Activated naive CD8-positive, alpha-beta T cell treated with anti-CD3 and anti-CD28 coated beads, Interleukin-2, amount 10 ng/mL, durations not matched to agents 7 days and 5 days (primary cell): ENCODE measurements around the gene SLC5A5. TPM values are rescaled to one million over a fixed set of nuclear protein-coding genes. Genes with fewer than 3 reads are reported as not detected.

Experiments used
- ATAC-seq: fragments of 150-1000 bp; cut with Tn5 transposase; one replicate; pipeline ENCODE4 v1.10.0; 2021; ENCODE audit warnings: low read depth, moderate library complexity
- POLR2A ChIA-PET: fragments of 350-600 bp; sonication (Branson Sonifier 250); formaldehyde crosslinking; loops from one replicate; lab custom pipeline; 2021; ENCODE audit warnings: antibody characterized with exemption; lab: Charles Lee
- DNase-seq: peaks from one replicate; pipeline ENCODE4 v3.0.0; 2021
- H3K27ac Mint-ChIP-seq: one replicate; pipeline ENCODE4 v1.8.0; 2022; ENCODE audit warnings: mild to moderate bottlenecking, mixed read lengths
- H3K27me3 Mint-ChIP-seq: one replicate; pipeline ENCODE4 v1.8.0; 2022; ENCODE audit warnings: mild to moderate bottlenecking, moderate library complexity, mixed read lengths
- H3K36me3 Mint-ChIP-seq: one replicate; pipeline ENCODE4 v1.8.0; 2021; ENCODE audit warnings: mild to moderate bottlenecking, mixed read lengths
- H3K4me1 Mint-ChIP-seq: one replicate; pipeline ENCODE4 v1.8.0; 2021; ENCODE audit warnings: mixed read lengths
- H3K4me3 Mint-ChIP-seq: one replicate; pipeline ENCODE4 v1.8.0; 2022; ENCODE audit warnings: mild to moderate bottlenecking, moderate library complexity, mixed read lengths
- H3K9me3 Mint-ChIP-seq: one replicate; pipeline ENCODE4 v1.8.0; 2021; ENCODE audit warnings: mixed read lengths
- total RNA-seq, 2 experiments: library from RNA; stranded (reverse); gene quantifications; one replicate each; pipeline ENCODE4 v1.2.3, GENCODE V29; 2021

The SLC5A5 gene
- total RNA-seq, 2 experiments from 2014 or later, result 1.8 to 2.2 TPM

- peaks cover 1% of the 10 kb centered on the region for H3K27me3 Mint-ChIP-seq
These were observed 59.9 kb downstream of the SLC5A5 start for GRCh38 chr19:17931532-17932191.

GRCh38 chr19:17932485-17933338 lies 61.0 kb downstream of the SLC5A5 start, which contains the start of gene CCDC124:
CCDC124 (plus strand) TSS chr19:17933015; CDS start chr19:17936421, 3,406 bp downstream.
- Mint-ChIP-seq H3K36me3 (no peaks in the 10 kb centered on the region), H3K27me3 (peaks cover 1% of the 10 kb centered on the region)

More at GRCh38 chr19:17931532-17932191, 59.9 kb downstream of the SLC5A5 start:
- DNase-seq (no peak), ATAC-seq (no peak)
- H3K36me3 Mint-ChIP-seq, result no peaks in the 10 kb centered on the region
- POLR2A ChIA-PET, result interaction anchor here (0.5 to 6.1 kb wide), 11 partner anchors 11 to 640 kb away, joined by 3 to 195 read pairs (median 4); partner anchors contain the start of genes FCHO1, MAP1S, RPL18A and SLC5A5
- H3K27ac Mint-ChIP-seq, result peak overlapping the region; percentile 56
- H3K4me3 Mint-ChIP-seq, result peak overlapping the region; percentile 47
- peaks cover 16% of the 10 kb centered on the region for H3K4me1 Mint-ChIP-seq
- no peaks in the 10 kb centered on the region for H3K9me3 Mint-ChIP-seq

GRCh38 chr19:17933414-17934129 lies 61.8 kb downstream of the SLC5A5 start:
- POLR2A ChIA-PET, result interaction anchor here (1.0 to 6.1 kb wide), 13 partner anchors 9 to 215 kb away, joined by 3 to 195 read pairs (median 5); partner anchors contain the start of genes FCHO1, JAK3, MAP1S and RPL18A
- Mint-ChIP-seq H3K4me3 (peak overlapping the region; percentile 94), H3K27me3 (peaks cover 1% of the 10 kb centered on the region), H3K27ac (peak overlapping the region; percentile 95), H3K36me3 (no peaks in the 10 kb centered on the region), H3K9me3 (no peaks in the 10 kb centered on the region), H3K4me1 (peaks cover 16% of the 10 kb centered on the region)
- DNase-seq (no peak), ATAC-seq (no peak)

More at GRCh38 chr19:17932485-17933338, 61.0 kb downstream of the SLC5A5 start, which contains the start of gene CCDC124:
- Mint-ChIP-seq H3K27ac (peak within 1 kb of the TSS; percentile 95), H3K9me3 (no peaks in the 10 kb centered on the region), H3K4me3 (peak within 1 kb of the TSS; percentile 94), H3K4me1 (peaks cover 16% of the 10 kb centered on the region)
- ATAC-seq (peak; percentile 98), DNase-seq (peak; percentile 96)
- POLR2A ChIA-PET, result interaction anchor here (0.5 to 6.1 kb wide), 21 partner anchors 10 to 639 kb away, joined by 3 to 195 read pairs (median 4); partner anchors contain the start of genes FCHO1, JAK3, MAP1S and RPL18A

GRCh38 chr19:17936379-17936778 lies 64.6 kb downstream of the SLC5A5 start:
- DNase-seq, result no peak
- Mint-ChIP-seq H3K9me3 (no peaks in the 10 kb centered on the region), H3K36me3 (peaks cover 7% of the 10 kb centered on the region), H3K4me1 (peaks cover 15% of the 10 kb centered on the region), H3K27me3 (peaks cover 1% of the 10 kb centered on the region), H3K4me3 (no peak overlapping the region), H3K27ac (no peak overlapping the region)
- POLR2A ChIA-PET, result interaction anchor here (1.2 to 3.4 kb wide), 2 partner anchors 59 to 76 kb away, joined by 3 to 9 read pairs; partner anchors contain the start of gene RPL18A
- ATAC-seq, result no peak

GRCh38 chr19:17937371-17937900 lies 65.7 kb downstream of the SLC5A5 start:
- POLR2A ChIA-PET, result interaction anchor here (1.2 to 3.4 kb wide), 3 partner anchors 58 to 78 kb away, joined by 4 to 9 read pairs (median 5); no protein-coding TSS in a partner anchor
- Mint-ChIP-seq H3K9me3 (no peaks in the 10 kb centered on the region), H3K27ac (no peak overlapping the region), H3K27me3 (no peaks in the 10 kb centered on the region), H3K36me3 (peaks cover 7% of the 10 kb centered on the region), H3K4me1 (peaks cover 10% of the 10 kb centered on the region), H3K4me3 (no peak overlapping the region)
- DNase-seq (no peak), ATAC-seq (no peak)

GRCh38 chr19:17938092-17938845 lies 66.5 kb downstream of the SLC5A5 start:
- Mint-ChIP-seq H3K27me3 (no peaks in the 10 kb centered on the region), H3K4me1 (peaks cover 10% of the 10 kb centered on the region), H3K36me3 (peaks cover 7% of the 10 kb centered on the region), H3K27ac (no peak overlapping the region), H3K4me3 (no peak overlapping the region), H3K9me3 (no peaks in the 10 kb centered on the region)
- ATAC-seq, result peak; percentile 87
- POLR2A ChIA-PET, result interaction anchor here (1.2 to 3.4 kb wide), 3 partner anchors 58 to 79 kb away, joined by 4 to 9 read pairs (median 5); no protein-coding TSS in a partner anchor
- DNase-seq, result peak; percentile 85

- POLR2A ChIA-PET, result interaction anchor here (0.6 to 1.0 kb wide), 3 partner anchors 10 to 145 kb away, joined by 3 to 4 read pairs (median 3); partner anchors contain the start of genes CCDC124 and IL12RB1
- Mint-ChIP-seq H3K4me3 (no peak overlapping the region), H3K9me3 (no peaks in the 10 kb centered on the region), H3K27me3 (no peaks in the 10 kb centered on the region), H3K36me3 (peaks cover 7% of the 10 kb centered on the region), H3K27ac (no peak overlapping the region), H3K4me1 (peaks cover 8% of the 10 kb centered on the region)
- ATAC-seq (no peak), DNase-seq (no peak)
These were observed 70.4 kb downstream of the SLC5A5 start for GRCh38 chr19:17942181-17942580.

- DNase-seq (no peak), ATAC-seq (no peak)
- H3K9me3 Mint-ChIP-seq, result no peaks in the 10 kb centered on the region
- H3K27me3 Mint-ChIP-seq, result no peaks in the 10 kb centered on the region
- H3K36me3 Mint-ChIP-seq, result peaks cover 7% of the 10 kb centered on the region
- no peak overlapping the region for H3K4me3 Mint-ChIP-seq
- POLR2A ChIA-PET, result interaction anchor here (0.6 to 1.0 kb wide), 2 partner anchors 10 to 41 kb away, joined by 3 to 4 read pairs; partner anchors contain the start of gene CCDC124
- H3K4me1 Mint-ChIP-seq, result peaks cover 12% of the 10 kb centered on the region
- no peak overlapping the region for H3K27ac Mint-ChIP-seq
These were observed 71.0 kb downstream of the SLC5A5 start for GRCh38 chr19:17942582-17943273.

- Mint-ChIP-seq H3K4me3 (no peak overlapping the region), H3K27me3 (no peaks in the 10 kb centered on the region), H3K4me1 (peaks cover 12% of the 10 kb centered on the region), H3K36me3 (peaks cover 7% of the 10 kb centered on the region), H3K9me3 (no peaks in the 10 kb centered on the region), H3K27ac (no peak overlapping the region)
- ATAC-seq (no peak), DNase-seq (no peak)
- POLR2A ChIA-PET, result no interaction called here
These were observed 71.8 kb downstream of the SLC5A5 start for GRCh38 chr19:17943274-17944221.

- Mint-ChIP-seq H3K27me3 (peaks cover 7% of the 10 kb centered on the region), H3K9me3 (no peaks in the 10 kb centered on the region), H3K27ac (no peak overlapping the region), H3K4me1 (peaks cover 16% of the 10 kb centered on the region), H3K4me3 (no peak overlapping the region), H3K36me3 (peaks cover 6% of the 10 kb centered on the region)
- ATAC-seq (no peak), DNase-seq (no peak)
- POLR2A ChIA-PET, result no interaction called here
These were observed 72.6 kb downstream of the SLC5A5 start for GRCh38 chr19:17944301-17944700.
